ENCODE results near the gene PTPRE.

Gene PTPRE

GRCh38 chr10:127939786-127940330 is 33.0 kb downstream of the PTPRE start:
- Histone ChIP-seq H3K4me1 (ENCODE audit: control insufficient read depth, insufficient read depth, low read length) (no peaks in the 10 kb centered on the region), H3K9me3 (ENCODE audit: control insufficient read depth, insufficient read depth, low read length) (no peaks in the 10 kb centered on the region)

GRCh38 chr10:127940866-127941640 is 34.1 kb downstream of the PTPRE start:
- no peaks in the 10 kb centered on the region for H3K27me3 ChIP-seq (ENCODE audit: control insufficient read depth, insufficient read depth, low read length)
- no peaks in the 10 kb centered on the region for H3K9me3 ChIP-seq (ENCODE audit: control insufficient read depth, insufficient read depth, low read length)
- H3K9ac ChIP-seq (ENCODE audit: low read depth, low read length), result no peak overlapping the region
- no peaks in the 10 kb centered on the region for H3K36me3 ChIP-seq (ENCODE audit: control insufficient read depth, insufficient read depth, low read length)
- no peak overlapping the region for H3K4me3 ChIP-seq (ENCODE audit: low read depth, low read length)
- no peaks in the 10 kb centered on the region for H3K4me1 ChIP-seq (ENCODE audit: control insufficient read depth, insufficient read depth, low read length)

More at GRCh38 chr10:127939786-127940330, 33.0 kb downstream of the PTPRE start:
- Histone ChIP-seq H3K36me3 (ENCODE audit: control insufficient read depth, insufficient read depth, low read length) (no peaks in the 10 kb centered on the region), H3K27me3 (ENCODE audit: control insufficient read depth, insufficient read depth, low read length) (no peaks in the 10 kb centered on the region), H3K9ac (ENCODE audit: low read depth, low read length) (no peak overlapping the region), H3K4me3 (ENCODE audit: low read depth, low read length) (no peak overlapping the region)

- Histone ChIP-seq H3K36me3 (ENCODE audit: control insufficient read depth, insufficient read depth, low read length) (no peaks in the 10 kb centered on the region), H3K9me3 (ENCODE audit: control insufficient read depth, insufficient read depth, low read length) (no peaks in the 10 kb centered on the region), H3K9ac (ENCODE audit: low read depth, low read length) (no peak overlapping the region), H3K4me3 (ENCODE audit: low read depth, low read length) (no peak overlapping the region), H3K27me3 (ENCODE audit: control insufficient read depth, insufficient read depth, low read length) (no peaks in the 10 kb centered on the region), H3K4me1 (ENCODE audit: control insufficient read depth, insufficient read depth, low read length) (no peaks in the 10 kb centered on the region)
Measured at GRCh38 chr10:127942811-127943210, 35.9 kb downstream of the PTPRE start.

- Histone ChIP-seq H3K9me3 (ENCODE audit: control insufficient read depth, insufficient read depth, low read length) (no peaks in the 10 kb centered on the region), H3K4me3 (ENCODE audit: low read depth, low read length) (no peak overlapping the region), H3K27me3 (ENCODE audit: control insufficient read depth, insufficient read depth, low read length) (no peaks in the 10 kb centered on the region), H3K4me1 (ENCODE audit: control insufficient read depth, insufficient read depth, low read length) (no peaks in the 10 kb centered on the region), H3K36me3 (ENCODE audit: control insufficient read depth, insufficient read depth, low read length) (no peaks in the 10 kb centered on the region), H3K9ac (ENCODE audit: low read depth, low read length) (no peak overlapping the region)
Measured at GRCh38 chr10:127943336-127943910, 36.5 kb downstream of the PTPRE start.

- Histone ChIP-seq H3K27me3 (ENCODE audit: control insufficient read depth, insufficient read depth, low read length) (no peaks in the 10 kb centered on the region), H3K36me3 (ENCODE audit: control insufficient read depth, insufficient read depth, low read length) (no peaks in the 10 kb centered on the region), H3K4me1 (ENCODE audit: control insufficient read depth, insufficient read depth, low read length) (no peaks in the 10 kb centered on the region), H3K9ac (ENCODE audit: low read depth, low read length) (no peak overlapping the region), H3K4me3 (ENCODE audit: low read depth, low read length) (no peak overlapping the region), H3K9me3 (ENCODE audit: control insufficient read depth, insufficient read depth, low read length) (no peaks in the 10 kb centered on the region)
Measured at GRCh38 chr10:127944256-127944655, 37.4 kb downstream of the PTPRE start.

GRCh38 chr10:127945341-127945758 is 38.4 kb downstream of the PTPRE start:
- Histone ChIP-seq H3K27me3 (ENCODE audit: control insufficient read depth, insufficient read depth, low read length) (no peaks in the 10 kb centered on the region), H3K4me1 (ENCODE audit: control insufficient read depth, insufficient read depth, low read length) (no peaks in the 10 kb centered on the region), H3K9me3 (ENCODE audit: control insufficient read depth, insufficient read depth, low read length) (no peaks in the 10 kb centered on the region), H3K9ac (ENCODE audit: low read depth, low read length) (no peak overlapping the region), H3K4me3 (ENCODE audit: low read depth, low read length) (no peak overlapping the region), H3K36me3 (ENCODE audit: control insufficient read depth, insufficient read depth, low read length) (no peaks in the 10 kb centered on the region)

GRCh38 chr10:127945948-127946711 is 39.2 kb downstream of the PTPRE start:
- no peaks in the 10 kb centered on the region for H3K27me3 ChIP-seq (ENCODE audit: control insufficient read depth, insufficient read depth, low read length)
- no peaks in the 10 kb centered on the region for H3K9me3 ChIP-seq (ENCODE audit: control insufficient read depth, insufficient read depth, low read length)
- no peaks in the 10 kb centered on the region for H3K36me3 ChIP-seq (ENCODE audit: control insufficient read depth, insufficient read depth, low read length)
- H3K4me1 ChIP-seq (ENCODE audit: control insufficient read depth, insufficient read depth, low read length), result no peaks in the 10 kb centered on the region
- no peak overlapping the region for H3K4me3 ChIP-seq (ENCODE audit: low read depth, low read length)
- no peak overlapping the region for H3K9ac ChIP-seq (ENCODE audit: low read depth, low read length)

- no peaks in the 10 kb centered on the region for H3K27me3 ChIP-seq (ENCODE audit: control insufficient read depth, insufficient read depth, low read length)
- no peaks in the 10 kb centered on the region for H3K36me3 ChIP-seq (ENCODE audit: control insufficient read depth, insufficient read depth, low read length)
- H3K9ac ChIP-seq (ENCODE audit: low read depth, low read length), result no peak overlapping the region
- H3K4me3 ChIP-seq (ENCODE audit: low read depth, low read length), result no peak overlapping the region
- H3K4me1 ChIP-seq (ENCODE audit: control insufficient read depth, insufficient read depth, low read length), result no peaks in the 10 kb centered on the region
- no peaks in the 10 kb centered on the region for H3K9me3 ChIP-seq (ENCODE audit: control insufficient read depth, insufficient read depth, low read length)
Measured at GRCh38 chr10:127947211-127947610, 40.3 kb downstream of the PTPRE start.

- Histone ChIP-seq H3K9me3 (ENCODE audit: control insufficient read depth, insufficient read depth, low read length) (no peaks in the 10 kb centered on the region), H3K27me3 (ENCODE audit: control insufficient read depth, insufficient read depth, low read length) (no peaks in the 10 kb centered on the region)
Measured at GRCh38 chr10:127948791-127949190, 41.9 kb downstream of the PTPRE start.

GRCh38 chr10:127949831-127950230 is 42.9 kb downstream of the PTPRE start:
- Histone ChIP-seq H3K4me3 (ENCODE audit: low read depth, low read length) (no peak overlapping the region), H3K36me3 (ENCODE audit: control insufficient read depth, insufficient read depth, low read length) (no peaks in the 10 kb centered on the region), H3K27me3 (ENCODE audit: control insufficient read depth, insufficient read depth, low read length) (no peaks in the 10 kb centered on the region), H3K9me3 (ENCODE audit: control insufficient read depth, insufficient read depth, low read length) (no peaks in the 10 kb centered on the region), H3K4me1 (ENCODE audit: control insufficient read depth, insufficient read depth, low read length) (no peaks in the 10 kb centered on the region), H3K9ac (ENCODE audit: low read depth, low read length) (no peak overlapping the region)

More at GRCh38 chr10:127948791-127949190, 41.9 kb downstream of the PTPRE start:
- Histone ChIP-seq H3K4me1 (ENCODE audit: control insufficient read depth, insufficient read depth, low read length) (no peaks in the 10 kb centered on the region), H3K9ac (ENCODE audit: low read depth, low read length) (no peak overlapping the region), H3K36me3 (ENCODE audit: control insufficient read depth, insufficient read depth, low read length) (no peaks in the 10 kb centered on the region), H3K4me3 (ENCODE audit: low read depth, low read length) (no peak overlapping the region)

GRCh38 chr10:127951861-127952574 is 45.1 kb downstream of the PTPRE start:
- Histone ChIP-seq H3K9ac (ENCODE audit: low read depth, low read length) (no peak overlapping the region), H3K4me1 (ENCODE audit: control insufficient read depth, insufficient read depth, low read length) (no peaks in the 10 kb centered on the region), H3K4me3 (ENCODE audit: low read depth, low read length) (no peak overlapping the region), H3K27me3 (ENCODE audit: control insufficient read depth, insufficient read depth, low read length) (no peaks in the 10 kb centered on the region), H3K36me3 (ENCODE audit: control insufficient read depth, insufficient read depth, low read length) (no peaks in the 10 kb centered on the region), H3K9me3 (ENCODE audit: control insufficient read depth, insufficient read depth, low read length) (no peaks in the 10 kb centered on the region)
